OCI-LY7 (cell line): ENCODE results near the gene SIVA1. TPM values are rescaled to one million over a fixed set of nuclear protein-coding genes. Genes with fewer than 3 reads are reported as not detected.

Experiments used
- BruUV-seq: library from RNA; stranded (reverse); fragments of 400-500 nt; replicated peaks from 2 replicates; lab custom pipeline; 2021; lab: Mats Ljungman, UMichigan
- CTCF ChIA-PET: fragments of 300-600 bp; sonication (Branson Sonifier 250); formaldehyde crosslinking; loops from one replicate; lab custom pipeline; 2022; ENCODE audit warnings: antibody characterized with exemption; ENCODE audit not compliant: unreplicated experiment; lab: Charles Lee
- POLR2A ChIA-PET: fragments of 300-600 bp; sonication (Branson Sonifier 250); formaldehyde crosslinking; loops from one replicate; lab custom pipeline; 2022; ENCODE audit warnings: antibody characterized with exemption; lab: Charles Lee
- DNase-seq: peaks from one replicate; pipeline ENCODE4 v3.0.0-alpha.2; 2015; ENCODE audit warnings: low spot score
- H2AFZ ChIP-seq: fragments of 200-600 bp; sonication (generic), shearing (Covaris generic); 2 replicates; pipeline ENCODE4 v1.6.1; 2014; ENCODE audit warnings: mild to moderate bottlenecking, antibody characterized with exemption, low read length, moderate library complexity
- H3K27ac ChIP-seq: fragments of 200-600 bp; sonication (generic); 2 replicates; pipeline ENCODE4 v1.5.1; 2014; ENCODE audit warnings: mixed run types, low read depth, mild to moderate bottlenecking, moderate library complexity, low read length, inconsistent platforms; ENCODE audit not compliant: poor library complexity, severe bottlenecking
- H3K36me3 ChIP-seq: fragments of 200-600 bp; sonication (generic); 2 replicates; pipeline ENCODE4 v1.6.1; 2014; ENCODE audit warnings: mild to moderate bottlenecking, antibody characterized with exemption, low read length, moderate library complexity, mixed read lengths; ENCODE audit not compliant: insufficient read depth
- H3K4me1 ChIP-seq: fragments of 200-600 bp; sonication (generic); 2 replicates; pipeline ENCODE4 v1.5.1; 2014; ENCODE audit warnings: mild to moderate bottlenecking, low read length; ENCODE audit not compliant: insufficient read depth, poor library complexity, severe bottlenecking
- H3K4me2 ChIP-seq: fragments of 200-600 bp; sonication (generic); 2 replicates; pipeline ENCODE4 v1.6.1; 2014; ENCODE audit warnings: mild to moderate bottlenecking, low read length
- H3K4me3 ChIP-seq: fragments of 200-600 bp; sonication (generic); 2 replicates; pipeline ENCODE4 v1.5.1; 2014; ENCODE audit warnings: mild to moderate bottlenecking, low read depth, low read length; ENCODE audit not compliant: poor library complexity, severe bottlenecking
- H3K79me2 ChIP-seq: fragments of 200-600 bp; sonication (generic); 2 replicates; pipeline ENCODE4 v1.6.1; 2016; ENCODE audit warnings: low read depth, mild to moderate bottlenecking, low read length, moderate library complexity, mixed read lengths; ENCODE audit not compliant: insufficient read depth
- H3K9me2 ChIP-seq: fragments of 200-600 bp; sonication (generic); 2 replicates; pipeline ENCODE4 v1.6.1; 2016; ENCODE audit warnings: mild to moderate bottlenecking, low read length, mixed read lengths; ENCODE audit not compliant: insufficient read depth
- H3K9me3 ChIP-seq: fragments of 200-600 bp; sonication (generic); 2 replicates; pipeline ENCODE4 v1.6.1; 2014; ENCODE audit warnings: mild to moderate bottlenecking, mixed run types, low read length, mixed read lengths
- H4K20me1 ChIP-seq: fragments of 200-600 bp; sonication (generic); 2 replicates; pipeline ENCODE4 v1.6.1; 2014; ENCODE audit warnings: mild to moderate bottlenecking, antibody characterized with exemption, low read length, moderate library complexity, mixed read lengths; ENCODE audit not compliant: insufficient read depth
- EZH2phosphoT487 ChIP-seq: fragments of 200-600 bp; sonication (generic); IDR thresholded peaks from 2 replicates; pipeline ENCODE4 v1.6.1; 2018; ENCODE audit warnings: low read depth, borderline replicate concordance, mild to moderate bottlenecking, mixed run types, antibody characterized with exemption, low read length, moderate library complexity, mixed read lengths
- intact Hi-C: fragments of 100-400 bp; cut with micrococcal nuclease; formaldehyde crosslinking; loops from one replicate; pipeline ENCODE4 v1.10.0; 2022; ENCODE audit not compliant: unreplicated experiment
- total RNA-seq, 2 experiments: library from RNA; depleted of rRNA in 1 of 2; stranded (reverse); fragments of >200 nt in 1 of 2; shearing (Covaris generic) in 1 of 2; gene quantifications; 2 replicates each; pipeline ENCODE4 v1.2.3, GENCODE V29; 2014 to 2022
- TF ChIP-seq, protein P1 (sequence below): fragments of 200-600 bp; sonication (generic); conservative IDR thresholded peaks from 2 replicates; pipeline ENCODE4 v1.5.1; 2014; ENCODE audit warnings: mild to moderate bottlenecking, antibody characterized with exemption, low read length, moderate library complexity, mixed read lengths

Gene SIVA1
- total RNA-seq, 2 experiments from 2014 or later: 111 to 244 TPM

DNA sequence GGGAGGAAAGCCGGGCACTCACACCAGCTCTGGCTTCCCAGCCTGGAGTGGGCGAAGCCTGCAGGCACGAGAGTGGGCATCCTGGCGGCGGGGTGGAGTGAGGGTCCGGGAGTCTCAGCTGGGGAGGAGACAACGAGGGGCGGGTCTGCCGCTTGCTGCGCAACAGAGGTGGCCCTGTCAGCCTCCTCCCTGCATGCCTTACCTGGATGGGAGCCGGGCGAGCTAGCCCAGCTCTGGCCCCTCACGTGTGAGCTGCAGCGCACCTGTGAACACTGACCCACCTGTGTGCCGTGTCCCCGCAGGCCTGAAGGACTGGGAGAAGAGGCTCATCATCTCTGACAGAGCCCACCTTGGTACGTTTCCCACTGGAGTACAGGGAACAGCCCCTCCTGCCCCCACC lies 13.9 kb upstream of the SIVA1 start:
- Histone ChIP-seq H3K9me2 (no peaks in the 10 kb centered on the region), H3K4me3 (no peak overlapping the region), H3K9me3 (no peaks in the 10 kb centered on the region), H3K27ac (no peak overlapping the region), H3K4me2 (no peak overlapping the region), H2AFZ (no peak overlapping the region), H3K4me1 (no peaks in the 10 kb centered on the region), H3K79me2 (no peaks in the 10 kb centered on the region), H4K20me1 (no peaks in the 10 kb centered on the region), H3K36me3 (no peaks in the 10 kb centered on the region)
- intact Hi-C loops: no loop called here
- no peak for DNase-seq
- CTCF ChIA-PET: no interaction called here
- POLR2A ChIA-PET: interaction anchor here (1.2 kb wide), 1 partner anchor 15 kb away, joined by 4 read pairs; no protein-coding TSS in a partner anchor
- no TSS peak for BruUV-seq
- no peak for TF ChIP-seq EZH2phosphoT487
- TF ChIP-seq, protein P1, sequence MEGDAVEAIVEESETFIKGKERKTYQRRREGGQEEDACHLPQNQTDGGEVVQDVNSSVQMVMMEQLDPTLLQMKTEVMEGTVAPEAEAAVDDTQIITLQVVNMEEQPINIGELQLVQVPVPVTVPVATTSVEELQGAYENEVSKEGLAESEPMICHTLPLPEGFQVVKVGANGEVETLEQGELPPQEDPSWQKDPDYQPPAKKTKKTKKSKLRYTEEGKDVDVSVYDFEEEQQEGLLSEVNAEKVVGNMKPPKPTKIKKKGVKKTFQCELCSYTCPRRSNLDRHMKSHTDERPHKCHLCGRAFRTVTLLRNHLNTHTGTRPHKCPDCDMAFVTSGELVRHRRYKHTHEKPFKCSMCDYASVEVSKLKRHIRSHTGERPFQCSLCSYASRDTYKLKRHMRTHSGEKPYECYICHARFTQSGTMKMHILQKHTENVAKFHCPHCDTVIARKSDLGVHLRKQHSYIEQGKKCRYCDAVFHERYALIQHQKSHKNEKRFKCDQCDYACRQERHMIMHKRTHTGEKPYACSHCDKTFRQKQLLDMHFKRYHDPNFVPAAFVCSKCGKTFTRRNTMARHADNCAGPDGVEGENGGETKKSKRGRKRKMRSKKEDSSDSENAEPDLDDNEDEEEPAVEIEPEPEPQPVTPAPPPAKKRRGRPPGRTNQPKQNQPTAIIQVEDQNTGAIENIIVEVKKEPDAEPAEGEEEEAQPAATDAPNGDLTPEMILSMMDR: no peak

DNA sequence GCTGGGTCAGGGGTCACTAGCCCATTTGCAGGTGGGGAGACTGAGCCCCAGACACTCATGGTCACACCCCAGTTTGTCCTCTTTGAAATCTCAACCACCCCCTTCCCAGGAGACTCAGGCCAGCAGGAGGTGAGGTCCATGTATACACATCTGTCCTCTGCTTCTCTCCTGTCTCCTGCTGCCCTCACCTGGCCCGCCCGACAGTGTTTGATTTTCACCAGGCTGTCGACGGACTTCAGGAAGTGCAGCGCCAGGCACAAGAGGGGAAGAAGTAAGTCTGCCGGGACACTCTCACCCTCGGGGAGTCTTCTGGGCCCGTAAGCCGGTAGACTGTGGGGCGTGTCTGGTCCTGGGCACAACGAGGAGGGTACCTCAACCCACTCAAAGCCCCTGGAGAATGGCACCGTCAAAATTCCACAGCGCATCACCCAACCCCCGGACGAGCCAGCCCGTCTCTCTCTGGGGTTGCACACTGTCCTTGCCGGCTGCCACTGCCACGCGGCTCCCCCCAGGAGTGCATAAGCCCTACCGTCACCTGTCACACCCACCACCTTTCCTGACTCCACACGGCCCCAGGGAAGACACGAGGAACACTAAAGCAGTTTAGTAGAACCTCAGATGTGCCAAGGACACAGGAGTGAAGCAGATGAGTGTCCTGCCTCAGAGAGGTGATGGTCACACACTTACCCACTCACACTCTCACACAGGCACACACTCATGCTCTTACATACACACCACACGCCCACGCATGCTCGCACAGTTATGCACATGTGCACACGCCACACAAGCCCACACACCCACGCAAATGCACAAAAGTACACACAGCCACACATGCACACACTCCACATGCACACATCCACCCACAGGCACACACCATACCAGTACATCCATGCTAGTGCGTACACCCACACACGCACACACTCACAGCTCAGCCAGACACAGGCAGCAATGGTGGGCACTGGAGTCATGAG lies 13.1 kb upstream of the SIVA1 start:
- Histone ChIP-seq H3K27ac (no peak overlapping the region), H4K20me1 (no peaks in the 10 kb centered on the region), H3K9me2 (no peaks in the 10 kb centered on the region), H3K9me3 (no peaks in the 10 kb centered on the region), H3K4me3 (no peak overlapping the region), H2AFZ (no peak overlapping the region), H3K4me1 (no peaks in the 10 kb centered on the region), H3K36me3 (no peaks in the 10 kb centered on the region), H3K4me2 (no peak overlapping the region), H3K79me2 (no peaks in the 10 kb centered on the region)
- ChIA-PET CTCF (no interaction called here), POLR2A (no interaction called here)
- no TSS peak for BruUV-seq
- no peak for DNase-seq
- TF ChIP-seq EZH2phosphoT487: no peak
- TF ChIP-seq, protein P1: no peak
- intact Hi-C loops: no loop called here
